ENCODE data around the gene MUS81. TPM values are rescaled to one million over a fixed set of nuclear protein-coding genes. Genes with fewer than 3 reads are reported as not detected.
A peak's percentile ranks its signal among the peaks of the same experiment; 100 is the strongest.

MUS81 gene
- total RNA-seq, 4 donors from 2014 or later = 54.0 to 83.1 (median 68.3) TPM

GRCh38 chr11:65816696-65817095 lies 43.5 kb upstream of the MUS81 start:
- H3K9me3 ChIP-seq = no peaks in the 10 kb centered on the region
- TF ChIP-seq CTCF (IDR thresholded peaks at IDR 0.05) (no peak), POLR2A (IDR thresholded peaks at IDR 0.05) (no peak), EP300 (IDR thresholded peaks at IDR 0.05) (no peak)
- WGBS, 2 donors = 90 to 94% methylated on average over 3 of the region's 3 CpGs
- H3K27ac ChIP-seq = peak overlapping the region in 1 of 4 donors; percentile 89
- H3K27me3 ChIP-seq = no peaks in the 10 kb centered on the region
- H3K4me3 ChIP-seq = no peak overlapping the region
- H3K36me3 ChIP-seq = no peaks in the 10 kb centered on the region
- no peak for DNase-seq (ENCODE audit: low spot score in 2 of 2)
- H3K4me1 ChIP-seq = peaks cover 0 to 23% (median 9%) of the 10 kb centered on the region in 4 donors

- Histone ChIP-seq H3K4me1 (peaks cover 0 to 23% (median 9%) of the 10 kb centered on the region in 4 donors), H3K27me3 (no peaks in the 10 kb centered on the region), H3K4me3 (peak overlapping the region; percentile 53 to 80 (median 60)), H3K9me3 (no peaks in the 10 kb centered on the region), H3K27ac (peak overlapping the region; percentile 47 to 89 (median 80)), H3K36me3 (no peaks in the 10 kb centered on the region)
- no peak for DNase-seq (ENCODE audit: low spot score in 2 of 2)
- TF ChIP-seq CTCF (IDR thresholded peaks at IDR 0.05) (no peak), POLR2A (IDR thresholded peaks at IDR 0.05) (no peak), EP300 (IDR thresholded peaks at IDR 0.05) (no peak)
- WGBS, 2 donors = 57 to 62% methylated on average over 5 of the region's 5 CpGs
Measured at GRCh38 chr11:65817312-65817834, 42.9 kb upstream of the MUS81 start.

- TF ChIP-seq EP300 (IDR thresholded peaks at IDR 0.05) (peak in 1 of 2 donors; percentile 52), POLR2A (IDR thresholded peaks at IDR 0.05) (peak; percentile 28 to 36), CTCF (IDR thresholded peaks at IDR 0.05) (peak; percentile 99 to 100 (median 100))
- DNase-seq (ENCODE audit: low spot score in 2 of 2) = peak; percentile 91 to 96
- 6 to 17% methylated on average over 25 to 69 of the region's 74 CpGs for WGBS, 2 donors
- H3K9me3 ChIP-seq = no peaks in the 10 kb centered on the region
- peak overlapping the region; percentile 47 to 89 (median 80) for H3K27ac ChIP-seq
- no peaks in the 10 kb centered on the region for H3K27me3 ChIP-seq
- H3K4me3 ChIP-seq = peak overlapping the region; percentile 53 to 80 (median 60)
- no peaks in the 10 kb centered on the region for H3K36me3 ChIP-seq
- peaks cover 0 to 23% (median 9%) of the 10 kb centered on the region in 4 donors for H3K4me1 ChIP-seq
Measured at GRCh38 chr11:65817835-65818680, 42.2 kb upstream of the MUS81 start.

GRCh38 chr11:65821107-65821506 lies 39.1 kb upstream of the MUS81 start:
- H3K4me1 ChIP-seq = peaks cover 0 to 18% (median 9%) of the 10 kb centered on the region in 4 donors
- no peak overlapping the region for H3K4me3 ChIP-seq
- H3K36me3 ChIP-seq = no peaks in the 10 kb centered on the region
- H3K27me3 ChIP-seq = no peaks in the 10 kb centered on the region
- WGBS, 2 donors = 51 to 64% methylated on average over 8 of the region's 8 CpGs
- H3K9me3 ChIP-seq = no peaks in the 10 kb centered on the region
- no peak overlapping the region for H3K27ac ChIP-seq
- DNase-seq (ENCODE audit: low spot score in 2 of 2) = no peak
- TF ChIP-seq POLR2A (IDR thresholded peaks at IDR 0.05) (no peak), CTCF (IDR thresholded peaks at IDR 0.05) (no peak), EP300 (IDR thresholded peaks at IDR 0.05) (no peak)

Measured in tibial nerve (tissue), 4 donors.